Stimulated activated naive CD8-positive, alpha-beta T cell treated with anti-CD3 and anti-CD28 coated beads, Interleukin-15, amount 100 ng/mL, for 72 hours (primary cell): Measurements from ENCODE around the gene MYDGF.

Experiments used
- ATAC-seq: fragments of 150-1000 bp; cut with Tn5 transposase; 2 replicates; pipeline ENCODE4 v1.10.0; 2021; ENCODE audit warnings: mild to moderate bottlenecking, moderate library complexity
- DNase-seq, 2 donors: peaks; one replicate each; pipeline ENCODE4 v3.0.0; 2021 to 2022
- H3K27ac Mint-ChIP-seq, 2 donors: one replicate each; pipeline ENCODE4 v1.8.0; 2022; ENCODE audit warnings: mild to moderate bottlenecking in 2 of 2, mixed read lengths in 2 of 2, moderate library complexity in 2 of 2
- H3K27me3 Mint-ChIP-seq: one replicate; pipeline ENCODE4 v1.8.0; 2022; ENCODE audit warnings: mixed read lengths
- H3K4me1 Mint-ChIP-seq: one replicate; pipeline ENCODE4 v1.8.0; 2022; ENCODE audit warnings: mild to moderate bottlenecking, mixed read lengths
- H3K4me3 Mint-ChIP-seq, 2 donors: one replicate each; pipeline ENCODE4 v1.8.0; 2022; ENCODE audit warnings: mild to moderate bottlenecking in 2 of 2, mixed read lengths in 2 of 2, moderate library complexity in 1 of 2
- H3K9me3 Mint-ChIP-seq, 2 donors: one replicate each; pipeline ENCODE4 v1.8.0; 2022; ENCODE audit warnings: mixed read lengths in 2 of 2

Gene MYDGF

GRCh38 chr19:4645718-4646117 lies 24.4 kb downstream of the MYDGF start:
- no peak overlapping the region for H3K4me3 Mint-ChIP-seq
- DNase-seq (no peak), ATAC-seq (no peak)
- no peak overlapping the region for H3K27ac Mint-ChIP-seq
- H3K4me1 Mint-ChIP-seq, result peaks cover 25% of the 10 kb centered on the region
- H3K9me3 Mint-ChIP-seq, result no peaks in the 10 kb centered on the region
- H3K27me3 Mint-ChIP-seq, result no peaks in the 10 kb centered on the region

- ATAC-seq (no peak), DNase-seq (no peak)
- no peak overlapping the region for H3K4me3 Mint-ChIP-seq
- no peaks in the 10 kb centered on the region for H3K9me3 Mint-ChIP-seq
- H3K4me1 Mint-ChIP-seq, result peaks cover 30% of the 10 kb centered on the region
- no peak overlapping the region for H3K27ac Mint-ChIP-seq
- H3K27me3 Mint-ChIP-seq, result no peaks in the 10 kb centered on the region
Observed at GRCh38 chr19:4642625-4643024, 27.5 kb downstream of the MYDGF start.

GRCh38 chr19:4641132-4641531 lies 29.0 kb downstream of the MYDGF start:
- H3K27me3 Mint-ChIP-seq, result no peaks in the 10 kb centered on the region
- no peaks in the 10 kb centered on the region for H3K9me3 Mint-ChIP-seq
- H3K4me1 Mint-ChIP-seq, result peaks cover 44% of the 10 kb centered on the region
- peak overlapping the region; percentile 43 to 90 for H3K4me3 Mint-ChIP-seq
- H3K27ac Mint-ChIP-seq, result peak overlapping the region in 1 of 2 donors; percentile 44
- ATAC-seq, result no peak
- DNase-seq, result no peak

GRCh38 chr19:4640247-4641000 lies 29.7 kb downstream of the MYDGF start:
- DNase-seq (no peak), ATAC-seq (no peak)
- Mint-ChIP-seq H3K27me3 (no peaks in the 10 kb centered on the region), H3K9me3 (no peaks in the 10 kb centered on the region), H3K27ac (peak overlapping the region; percentile 79 to 92), H3K4me1 (peaks cover 44% of the 10 kb centered on the region), H3K4me3 (peak overlapping the region; percentile 90)

- peak; percentile 9 for ATAC-seq
- Mint-ChIP-seq H3K27ac (peak overlapping the region; percentile 79 to 92), H3K27me3 (no peaks in the 10 kb centered on the region), H3K4me3 (peak overlapping the region; percentile 90), H3K4me1 (peaks cover 48% of the 10 kb centered on the region), H3K9me3 (no peaks in the 10 kb centered on the region)
- no peak for DNase-seq
Observed at GRCh38 chr19:4639531-4640246, 30.5 kb downstream of the MYDGF start.

- peak; percentile 99 to 100 for DNase-seq
- Mint-ChIP-seq H3K27ac (peak within 1 kb of the TSS; percentile 97 to 98), H3K4me1 (peaks cover 54% of the 10 kb centered on the region), H3K27me3 (no peaks in the 10 kb centered on the region), H3K9me3 (no peaks in the 10 kb centered on the region), H3K4me3 (peak within 1 kb of the TSS; percentile 90)
- ATAC-seq, result peak; percentile 89
Observed at GRCh38 chr19:4638828-4639530, 31.2 kb downstream of the MYDGF start, which contains the start of gene TNFAIP8L1. Gene TNFAIP8L1 (plus strand): TSS chr19:4639516. CDS start chr19:4651870, 12,354 bp downstream.

GRCh38 chr19:4638317-4638716 lies 31.8 kb downstream of the MYDGF start:
- no peaks in the 10 kb centered on the region for H3K27me3 Mint-ChIP-seq
- H3K27ac Mint-ChIP-seq, result no peak overlapping the region
- DNase-seq, result no peak

GRCh38 chr19:4636761-4637160 lies 33.4 kb downstream of the MYDGF start:
- peaks cover 62% of the 10 kb centered on the region for H3K4me1 Mint-ChIP-seq
- H3K9me3 Mint-ChIP-seq, result no peaks in the 10 kb centered on the region
- peak overlapping the region; percentile 69 to 74 for H3K4me3 Mint-ChIP-seq
- DNase-seq (no peak), ATAC-seq (no peak)
- H3K27me3 Mint-ChIP-seq, result no peaks in the 10 kb centered on the region
- H3K27ac Mint-ChIP-seq, result no peak overlapping the region

More at GRCh38 chr19:4638317-4638716, 31.8 kb downstream of the MYDGF start:
- H3K4me3 Mint-ChIP-seq, result peak overlapping the region in 1 of 2 donors; percentile 19
- ATAC-seq, result no peak
- H3K9me3 Mint-ChIP-seq, result no peaks in the 10 kb centered on the region
- peaks cover 59% of the 10 kb centered on the region for H3K4me1 Mint-ChIP-seq

- H3K9me3 Mint-ChIP-seq, result no peaks in the 10 kb centered on the region
- H3K4me1 Mint-ChIP-seq, result peaks cover 59% of the 10 kb centered on the region
- peak; percentile 25 for ATAC-seq
- H3K4me3 Mint-ChIP-seq, result peak overlapping the region; percentile 69 to 74
- peak; percentile 80 to 83 for DNase-seq
- H3K27me3 Mint-ChIP-seq, result no peaks in the 10 kb centered on the region
- no peak overlapping the region for H3K27ac Mint-ChIP-seq
Observed at GRCh38 chr19:4636151-4636717, 33.9 kb downstream of the MYDGF start.

GRCh38 chr19:4635754-4636116 lies 34.4 kb downstream of the MYDGF start:
- no peak for DNase-seq
- no peak overlapping the region for H3K27ac Mint-ChIP-seq
- H3K4me3 Mint-ChIP-seq, result peak overlapping the region; percentile 48 to 57
- H3K9me3 Mint-ChIP-seq, result no peaks in the 10 kb centered on the region
- no peaks in the 10 kb centered on the region for H3K27me3 Mint-ChIP-seq
- ATAC-seq, result no peak
- H3K4me1 Mint-ChIP-seq, result peaks cover 54% of the 10 kb centered on the region

GRCh38 chr19:4633140-4633967 lies 36.8 kb downstream of the MYDGF start:
- H3K4me3 Mint-ChIP-seq, result no peak overlapping the region

GRCh38 chr19:4624733-4625362 lies 45.3 kb downstream of the MYDGF start:
- H3K27me3 Mint-ChIP-seq, result peaks cover 8% of the 10 kb centered on the region
- DNase-seq, result no peak
- no peak for ATAC-seq
- no peak overlapping the region for H3K27ac Mint-ChIP-seq
- no peaks in the 10 kb centered on the region for H3K9me3 Mint-ChIP-seq
- no peaks in the 10 kb centered on the region for H3K4me1 Mint-ChIP-seq
- H3K4me3 Mint-ChIP-seq, result no peak overlapping the region

More at GRCh38 chr19:4633140-4633967, 36.8 kb downstream of the MYDGF start:
- ATAC-seq, result peak; percentile 63
- Mint-ChIP-seq H3K9me3 (no peaks in the 10 kb centered on the region), H3K27ac (no peak overlapping the region), H3K4me1 (peaks cover 39% of the 10 kb centered on the region), H3K27me3 (no peaks in the 10 kb centered on the region)
- DNase-seq, result peak; percentile 64 to 66

- no peak for DNase-seq
- H3K4me3 Mint-ChIP-seq, result no peak overlapping the region
- peaks cover 8% of the 10 kb centered on the region for H3K27me3 Mint-ChIP-seq
- no peak for ATAC-seq
- H3K9me3 Mint-ChIP-seq, result no peaks in the 10 kb centered on the region
- no peaks in the 10 kb centered on the region for H3K4me1 Mint-ChIP-seq
- peak overlapping the region in 1 of 2 donors; percentile 78 for H3K27ac Mint-ChIP-seq
Observed at GRCh38 chr19:4624301-4624700, 45.8 kb downstream of the MYDGF start.

- DNase-seq (no peak), ATAC-seq (no peak)
- no peaks in the 10 kb centered on the region for H3K4me1 Mint-ChIP-seq
- H3K4me3 Mint-ChIP-seq, result no peak overlapping the region
- H3K27ac Mint-ChIP-seq, result peak overlapping the region in 1 of 2 donors; percentile 85
- H3K9me3 Mint-ChIP-seq, result no peaks in the 10 kb centered on the region
- H3K27me3 Mint-ChIP-seq, result peaks cover 12% of the 10 kb centered on the region
Observed at GRCh38 chr19:4622695-4623421, 47.3 kb downstream of the MYDGF start.
